Measurements from ENCODE around the gene AATK. TPM values are rescaled to one million over a fixed set of nuclear protein-coding genes. Genes with fewer than 3 reads are reported as not detected.
A peak's percentile ranks its signal among the peaks of the same experiment; 100 is the strongest.

AATK gene
- total and polyA plus RNA-seq, 2 of the 13 experiments (the other 11 are each of a cell fraction or from before 2014, with no cell fraction given): 2.9 to 8.4 TPM

- no peak for TF ChIP-seq SAFB2 (CRISPR knock-in tag; IDR thresholded peaks at IDR 0.05; ENCODE audit: borderline replicate concordance, low read depth)
- no peak for TF ChIP-seq GFI1 (CRISPR knock-in tag; IDR thresholded peaks at IDR 0.05; ENCODE audit: borderline replicate concordance)
- TF ChIP-seq BRCA1 (CRISPR knock-in tag; IDR thresholded peaks at IDR 0.05): no peak
- no peak for TF ChIP-seq RARG (CRISPR knock-in tag; IDR thresholded peaks at IDR 0.05; ENCODE audit: low read depth)
- TF ChIP-seq MED13 (CRISPR knock-in tag; IDR thresholded peaks at IDR 0.05): no peak
- TF ChIP-seq SP2 (CRISPR knock-in tag; IDR thresholded peaks at IDR 0.05): no peak
- TF ChIP-seq IKZF5 (CRISPR knock-in tag; IDR thresholded peaks at IDR 0.05): no peak
- no peak for TF ChIP-seq FLYWCH1 (CRISPR knock-in tag; IDR thresholded peaks at IDR 0.05)
- no peak for TF ChIP-seq ZNF101 (CRISPR knock-in tag; IDR thresholded peaks at IDR 0.05; ENCODE audit: borderline replicate concordance, low read depth)
- peak; percentile 58; the same call in 1 of the 2 replicates for TF ChIP-seq HDAC1 (CRISPR knock-in tag; IDR thresholded peaks at IDR 0.05)
- no peak for TF ChIP-seq PHF5A (CRISPR knock-in tag; IDR thresholded peaks at IDR 0.05; ENCODE audit: low read depth, unreplicated experiment)
- TF ChIP-seq RFXANK (CRISPR knock-in tag; IDR thresholded peaks at IDR 0.05): no peak
- TF ChIP-seq NCOA2 (CRISPR knock-in tag; IDR thresholded peaks at IDR 0.05): no peak; the same call in 1 of the 2 replicates
- TF ChIP-seq KDM1A (CRISPR knock-in tag; IDR thresholded peaks at IDR 0.05): 0 out of 2 replicates have a peak, but pooled peaks have one; percentile 34
- TF ChIP-seq ZNF17 (CRISPR knock-in tag; IDR thresholded peaks at IDR 0.05): no peak
- TF ChIP-seq TBL1XR1 (IDR thresholded peaks at IDR 0.05; ENCODE audit: borderline replicate concordance, low read length, partially characterized antibody): no peak
- TF ChIP-seq HIVEP1 (CRISPR knock-in tag; IDR thresholded peaks at IDR 0.05): peak; percentile 54; the same call in 1 of the 2 replicates
- peak; percentile 13; the same call in 1 of the 2 replicates for TF ChIP-seq ETV5 (CRISPR knock-in tag; IDR thresholded peaks at IDR 0.05; ENCODE audit: borderline replicate concordance)
- no peak for TF ChIP-seq PLRG1 (conservative IDR thresholded peaks at IDR 0.05)
- no peak for TF ChIP-seq MAZ (IDR thresholded peaks at IDR 0.05; ENCODE audit: borderline replicate concordance, low read depth, low read length)
- peak; percentile 49; the same call in 1 of the 2 replicates for TF ChIP-seq MAZ (CRISPR knock-in tag; IDR thresholded peaks at IDR 0.05; ENCODE audit: low read depth)
- TF ChIP-seq ZNF766 (CRISPR knock-in tag; IDR thresholded peaks at IDR 0.05; ENCODE audit: borderline replicate concordance): peak; percentile 42; the same call in 1 of the 2 replicates
- no peak for TF ChIP-seq RAD51 (IDR thresholded peaks at IDR 0.05; ENCODE audit: borderline replicate concordance)
- TF ChIP-seq ZNF644 (CRISPR knock-in tag; IDR thresholded peaks at IDR 0.05; ENCODE audit: low read depth): no peak
- TF ChIP-seq DMAP1 (CRISPR knock-in tag; IDR thresholded peaks at IDR 0.05): no peak
- TF ChIP-seq ZNF569 (CRISPR knock-in tag; IDR thresholded peaks at IDR 0.05; ENCODE audit: borderline replicate concordance): no peak
- TF ChIP-seq MLXIP (CRISPR knock-in tag; IDR thresholded peaks at IDR 0.05; ENCODE audit: borderline replicate concordance): no peak
- TF ChIP-seq MZF1 (CRISPR knock-in tag; IDR thresholded peaks at IDR 0.05; ENCODE audit: borderline replicate concordance): no peak
- no peak for TF ChIP-seq SP140L (CRISPR knock-in tag; IDR thresholded peaks at IDR 0.05; ENCODE audit: borderline replicate concordance)
Measured at GRCh38 chr17:81142301-81143199, 23.5 kb downstream of the AATK start (continued).

Data from HepG2 (cell line).